Renal cortex interstitium (tissue), 11 donors: ENCODE results near the gene SH3PXD2A. TPM values are rescaled to one million over a fixed set of nuclear protein-coding genes. Genes with fewer than 3 reads are reported as not detected.
"Not testable (repeated sequence)": the region's sequence is repeated elsewhere in the genome, so short reads cannot be mapped to it uniquely, and the experiment has no call there.

ENCODE experiments used
- DNase-seq, 11 donors: peaks; one replicate each; pipeline ENCODE4 v3.0.0-alpha.2; 2013; ENCODE audit warnings: low read depth in 9 of 11, low spot score in 4 of 11; ENCODE audit errors: extremely low read depth in 1 of 11
- polyA plus RNA-seq, 3 donors: library from polyadenylated mRNA; unstranded; fragments of 120-200 nt; gene quantifications; one replicate each; pipeline ENCODE4 v1.2.1, GENCODE V29; 2013; ENCODE audit not compliant: insufficient read length in 3 of 3

The SH3PXD2A gene
- polyA plus RNA-seq, 3 donors: 27.1 to 36.2 (median 32.3) TPM

DNA sequence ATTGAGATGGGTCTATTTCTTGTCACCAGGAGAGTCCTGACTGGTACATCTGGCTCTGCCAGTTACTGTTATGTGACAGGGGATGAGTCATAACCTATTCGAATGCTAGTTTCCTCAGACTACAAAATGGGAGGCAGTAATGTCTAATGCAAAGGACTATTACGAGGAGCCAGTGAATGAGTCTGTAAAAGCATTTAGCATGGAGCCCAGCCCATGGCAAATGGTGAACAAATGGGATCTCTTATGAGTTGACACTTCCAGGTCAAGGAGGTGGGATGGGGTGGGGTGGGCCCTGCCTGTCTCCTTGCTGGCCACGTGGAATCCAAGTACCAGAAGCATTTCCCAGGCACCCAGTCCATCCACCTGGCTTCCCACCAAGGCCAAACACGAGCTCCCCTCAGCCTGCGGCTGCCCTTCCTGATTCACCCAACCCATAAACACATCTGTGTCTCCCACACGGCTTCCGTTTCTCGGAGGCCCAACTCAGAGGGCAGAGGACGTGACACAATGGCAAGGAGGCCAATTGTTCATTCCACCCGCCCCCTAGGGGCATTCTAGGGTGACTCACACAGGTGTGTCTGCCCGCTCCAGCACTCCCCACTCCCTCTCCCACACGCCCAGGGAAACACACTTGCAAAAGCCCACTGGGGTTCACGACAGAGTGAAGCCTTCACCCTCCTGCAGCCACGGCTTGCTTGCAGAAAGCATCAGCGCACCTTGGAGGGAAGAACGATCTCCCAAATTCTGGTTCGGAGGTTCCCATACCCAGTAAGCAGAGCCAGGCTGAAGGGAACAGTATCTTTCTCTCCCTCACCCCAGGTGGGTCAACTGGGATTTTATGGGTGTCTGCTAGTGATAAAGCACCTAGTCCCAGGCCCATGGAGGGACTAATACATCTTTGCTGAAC, 109.8 kb downstream of the SH3PXD2A start:
- no peak for DNase-seq

DNA sequence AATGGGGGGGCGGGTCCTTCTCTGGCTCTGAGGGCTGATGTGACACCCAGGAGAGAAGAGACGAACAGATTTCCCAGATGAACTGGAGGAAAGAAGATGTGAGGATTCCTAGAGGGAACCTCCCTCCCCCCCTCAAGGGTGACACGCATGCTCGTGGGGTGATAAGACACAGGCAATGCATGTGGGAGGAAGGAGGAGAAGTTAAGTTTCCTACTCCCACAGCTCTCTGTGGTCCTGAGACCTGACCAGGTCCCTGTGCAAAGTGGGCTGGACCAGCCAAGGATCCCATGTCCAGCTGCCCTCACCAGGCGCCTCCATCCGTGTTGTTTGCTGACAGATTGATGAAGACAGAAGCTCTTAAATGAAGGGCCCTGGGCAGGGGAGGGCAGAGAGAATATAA, 112.6 kb downstream of the SH3PXD2A start:
- DNase-seq: no peak

DNA sequence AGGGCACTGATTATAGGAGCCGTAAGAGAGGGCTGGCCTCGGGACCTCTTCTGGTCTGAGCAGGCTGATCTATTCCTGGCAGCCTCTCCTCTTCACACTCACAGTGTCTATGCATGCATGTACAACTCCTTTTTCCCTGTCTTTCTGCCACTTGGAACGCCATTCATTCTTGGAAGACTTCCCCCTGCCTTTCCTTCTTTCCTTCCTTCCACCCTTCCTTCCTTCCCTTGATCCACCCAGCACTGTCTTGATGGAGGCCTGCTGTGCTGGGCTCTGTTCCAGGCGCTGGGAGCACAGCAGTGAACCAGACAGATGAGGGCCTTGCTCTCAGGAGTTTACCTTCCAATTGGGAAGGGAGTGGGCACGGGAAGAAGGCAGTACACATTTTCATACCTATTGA, 114.8 kb downstream of the SH3PXD2A start:
- DNase-seq: no peak

DNA sequence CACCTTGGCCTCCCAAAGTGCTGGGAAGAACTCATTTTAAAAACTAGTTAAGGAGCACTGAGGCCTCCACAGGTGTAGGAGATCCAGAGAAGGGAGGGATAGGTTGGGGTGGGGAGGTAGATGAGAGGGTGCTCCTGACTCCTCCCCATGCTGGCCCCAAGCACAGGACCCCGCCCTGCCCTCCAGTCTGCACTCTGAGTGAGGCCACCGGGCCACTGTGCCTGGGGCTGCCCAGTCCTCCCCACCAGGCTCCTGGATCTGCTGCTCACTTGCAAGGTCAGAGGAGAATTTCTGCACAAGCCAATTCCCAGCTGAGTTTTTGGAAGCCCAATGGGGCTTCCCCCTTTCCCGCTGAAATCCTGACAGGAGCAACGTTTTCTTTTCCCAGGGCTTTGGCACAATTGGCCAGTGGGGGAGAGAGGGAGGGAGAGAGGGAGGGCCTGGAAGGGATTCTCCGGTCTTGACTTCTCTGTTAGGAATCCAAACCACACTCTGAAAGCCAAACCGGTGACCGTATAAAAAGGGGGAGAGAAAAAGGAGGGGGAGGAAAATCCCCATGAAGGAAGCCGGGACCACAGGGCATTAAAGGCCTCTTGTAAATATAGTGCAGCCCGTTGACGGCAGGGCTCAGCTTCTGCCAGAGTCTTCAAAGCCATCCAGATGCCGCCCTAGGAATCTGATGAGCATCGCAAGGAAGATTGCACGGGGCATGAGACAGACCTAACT, 116.2 kb downstream of the SH3PXD2A start:
- DNase-seq: peak in 1 of 11 donors; percentile 59

DNA sequence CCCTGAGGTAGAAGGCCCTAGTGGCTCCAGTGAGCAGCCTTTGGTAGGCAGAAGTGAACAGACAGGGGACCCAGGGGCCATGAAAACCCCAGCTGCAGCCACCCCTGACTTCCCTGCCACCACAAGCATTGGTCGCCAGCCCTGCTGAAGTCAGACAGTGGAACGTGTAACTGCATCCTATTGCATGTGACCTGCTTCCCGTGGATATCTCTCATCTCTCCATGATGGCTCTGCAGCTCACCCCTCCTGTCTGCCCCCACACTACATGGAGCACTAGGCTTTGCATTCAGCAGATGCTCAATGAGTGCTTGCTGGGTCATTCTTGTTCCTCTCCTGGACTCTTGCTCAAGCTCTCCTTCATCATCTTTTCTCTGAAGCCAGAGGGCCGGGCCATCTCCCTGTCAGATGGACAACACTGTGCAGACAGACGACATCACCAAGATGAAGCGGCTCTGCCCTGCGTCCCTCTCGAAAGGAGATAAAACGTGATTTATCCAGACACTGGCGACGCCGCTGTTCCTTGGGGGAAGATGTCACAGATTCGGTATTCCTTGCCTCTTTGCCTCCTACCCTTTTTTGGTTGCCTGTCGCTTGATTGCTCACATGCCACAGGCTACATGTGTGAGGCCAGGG, 117.5 kb downstream of the SH3PXD2A start:
- no peak for DNase-seq

DNA sequence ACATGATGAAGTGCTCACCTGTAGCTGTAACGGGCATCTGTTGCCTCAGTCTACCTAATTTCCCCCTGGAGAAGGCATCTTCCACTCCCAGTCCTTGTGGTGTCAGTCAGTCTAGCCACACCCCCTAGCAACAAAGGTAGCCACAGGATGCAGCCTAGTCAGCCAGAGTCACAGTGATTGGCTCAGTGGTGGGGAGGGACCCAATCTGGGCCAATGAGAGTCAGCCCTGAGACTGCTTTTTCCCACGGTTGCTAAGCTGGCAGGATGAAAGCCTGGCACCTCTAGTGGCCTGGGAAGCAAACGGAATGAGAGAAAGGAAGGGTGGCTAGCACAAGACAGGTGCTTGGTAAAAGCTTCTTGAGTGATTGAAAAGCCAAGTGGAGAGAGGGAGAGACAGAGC, 118.6 kb downstream of the SH3PXD2A start:
- no peak for DNase-seq

DNA sequence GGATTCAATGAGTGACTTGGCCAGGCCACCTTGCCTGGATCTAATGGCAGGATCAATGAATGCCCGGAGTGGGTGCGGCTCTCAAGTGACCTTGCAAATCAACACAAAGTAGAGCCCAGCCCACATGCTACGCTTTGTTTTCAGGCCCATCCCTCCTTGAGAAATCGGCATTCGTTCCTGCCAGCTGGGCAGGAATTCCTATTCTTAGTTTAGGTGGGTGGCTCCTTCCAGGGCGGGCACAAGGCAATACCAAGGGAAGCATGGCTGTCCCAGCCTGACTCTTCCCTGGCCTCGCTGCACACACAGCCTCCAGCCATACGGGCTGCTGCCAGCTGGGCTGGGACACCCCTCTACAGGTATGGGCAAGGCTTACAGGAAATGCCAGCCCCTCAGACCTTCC, 119.3 kb downstream of the SH3PXD2A start:
- DNase-seq: no peak

DNA sequence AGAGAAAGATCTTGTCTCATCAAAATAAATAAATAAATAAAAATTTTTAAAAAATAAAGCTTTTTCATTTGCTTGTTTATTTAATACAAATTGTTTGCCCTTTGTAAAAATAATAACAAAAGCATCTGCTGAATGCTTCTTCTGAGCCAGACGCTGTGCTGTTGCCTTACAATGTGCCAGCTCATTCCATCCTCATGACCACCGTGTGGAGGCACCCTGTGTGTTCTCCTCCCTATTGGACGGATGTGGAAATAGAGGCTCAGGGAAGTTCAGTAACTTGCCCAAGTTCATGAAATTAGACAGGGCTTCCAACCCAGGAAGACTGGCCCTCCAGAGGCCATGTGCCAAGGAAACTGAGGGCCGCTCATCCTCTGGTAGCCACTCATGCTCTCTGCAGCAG, 120.6 kb downstream of the SH3PXD2A start:
- DNase-seq: no peak

DNA sequence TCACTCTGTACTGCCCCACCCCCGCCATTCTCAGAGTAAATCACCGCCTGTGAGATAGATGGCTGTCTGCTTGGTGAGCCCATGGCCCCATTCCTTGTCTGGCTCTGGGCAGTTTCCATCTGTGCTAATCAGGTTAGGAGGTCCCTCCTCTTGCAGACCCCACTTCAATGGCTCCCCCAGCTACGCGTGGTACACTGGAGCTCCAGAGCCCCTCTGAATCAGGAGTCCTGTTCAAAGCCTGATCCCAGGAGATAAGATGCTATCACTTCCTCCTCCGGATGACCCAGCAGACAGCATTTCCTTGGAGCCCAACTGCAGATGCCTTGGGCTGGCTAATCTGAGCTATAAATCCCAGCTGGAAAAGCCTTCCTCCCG, 122.3 kb downstream of the SH3PXD2A start:
- DNase-seq: no peak

DNA sequence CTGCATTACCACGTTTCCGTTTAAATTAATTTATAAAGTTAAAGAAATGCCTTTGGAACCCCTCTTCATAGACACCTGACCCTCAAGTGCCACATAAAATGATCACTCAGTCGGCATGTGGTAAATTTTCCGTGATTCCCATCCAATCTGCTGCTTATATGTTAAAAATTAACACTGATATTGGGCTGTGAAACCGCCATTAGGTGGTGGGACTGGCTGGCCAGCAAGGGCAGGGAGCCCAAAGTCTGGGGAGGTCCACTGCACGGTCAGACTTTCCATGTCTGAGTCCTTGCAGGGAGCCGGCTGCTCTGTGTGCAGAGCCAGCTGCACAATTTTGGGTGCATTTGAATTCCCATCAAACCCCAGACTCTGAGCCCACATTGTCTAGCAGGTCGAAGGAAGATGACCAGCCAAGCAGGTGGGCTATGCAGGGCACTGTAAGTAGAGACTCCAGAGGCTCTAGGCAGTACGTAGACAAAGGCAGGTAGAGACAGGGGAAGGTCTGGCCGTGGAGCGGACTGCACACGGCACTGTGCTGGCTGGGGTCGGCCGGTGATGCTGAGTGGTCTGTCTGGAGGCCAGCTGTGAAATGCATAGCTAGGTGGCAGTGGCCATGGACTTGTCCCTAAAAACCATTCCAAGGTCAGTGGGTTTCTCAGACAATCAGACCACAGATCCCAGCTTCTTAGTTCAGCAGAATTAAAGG, 122.9 kb downstream of the SH3PXD2A start:
- no peak for DNase-seq

DNA sequence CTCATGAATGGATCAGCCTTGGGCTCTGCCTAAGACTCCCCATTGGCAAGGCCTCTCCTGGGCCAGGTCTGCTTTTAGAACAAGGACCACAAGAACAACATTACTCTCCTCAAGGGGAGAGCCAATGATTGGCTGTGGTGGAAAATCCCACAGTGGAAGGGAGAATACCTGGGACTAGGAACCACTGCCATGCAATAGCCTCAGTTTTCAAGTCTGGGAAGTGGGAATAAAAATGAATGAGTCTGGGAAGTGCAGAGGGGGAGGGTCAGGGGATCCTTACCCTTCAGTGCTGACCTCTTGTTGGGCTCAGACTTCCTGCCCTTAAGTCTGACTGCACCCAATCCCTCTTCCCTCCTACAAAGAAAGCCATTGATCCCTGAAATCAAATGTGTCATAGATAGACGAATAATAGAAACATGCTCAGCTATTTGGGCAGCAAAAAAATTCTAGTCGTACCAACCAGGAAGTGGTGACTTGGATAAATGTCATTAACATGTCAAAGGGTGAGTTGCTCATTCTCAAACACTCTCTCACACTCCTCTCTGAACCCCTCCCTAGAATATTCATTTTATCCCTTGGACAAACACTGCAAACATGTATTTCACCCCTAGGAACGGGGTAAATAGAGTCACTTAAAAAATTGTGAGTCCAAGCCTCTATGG, 123.6 kb downstream of the SH3PXD2A start:
- no peak for DNase-seq

DNA sequence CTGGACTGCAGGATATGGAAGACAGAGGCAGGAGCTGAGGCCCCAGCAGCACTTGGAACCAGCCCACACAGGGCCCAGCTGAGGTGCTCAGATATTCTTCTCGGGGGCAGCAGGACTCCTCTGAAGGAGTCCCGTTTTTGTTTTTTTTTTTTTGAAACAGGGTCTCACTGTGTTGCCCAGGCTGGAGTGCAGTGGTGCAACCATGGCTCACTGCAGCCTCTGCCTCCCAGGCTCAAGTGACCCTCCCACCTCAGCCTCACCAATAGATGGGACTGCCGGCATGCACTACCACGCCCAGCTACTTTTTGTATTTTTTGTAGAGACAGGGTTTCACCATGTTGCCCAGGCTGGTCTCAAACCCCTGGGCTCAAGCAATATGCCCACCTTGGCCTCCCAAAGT, 124.3 kb downstream of the SH3PXD2A start:
- DNase-seq: not testable (repeated sequence)

DNA sequence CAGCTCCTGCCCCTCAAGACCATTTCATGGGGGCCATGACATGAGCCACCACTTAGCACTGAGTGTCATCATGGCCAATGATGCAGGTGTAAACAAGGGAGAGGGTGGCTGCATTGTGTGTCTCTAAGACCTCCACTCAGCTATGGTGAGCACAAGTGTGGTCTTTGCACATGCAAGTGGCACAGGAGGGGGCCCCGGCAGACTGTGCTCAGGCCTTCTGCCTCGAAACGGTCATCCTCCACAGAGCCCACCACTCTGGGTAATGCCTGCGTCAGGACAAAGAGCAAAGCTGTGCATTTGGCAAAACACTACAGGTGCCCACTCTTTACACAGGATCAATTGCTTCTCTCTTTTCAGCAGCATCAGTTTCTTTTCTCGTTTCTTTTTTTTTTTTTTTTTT, 125.5 kb downstream of the SH3PXD2A start:
- no peak for DNase-seq

DNA sequence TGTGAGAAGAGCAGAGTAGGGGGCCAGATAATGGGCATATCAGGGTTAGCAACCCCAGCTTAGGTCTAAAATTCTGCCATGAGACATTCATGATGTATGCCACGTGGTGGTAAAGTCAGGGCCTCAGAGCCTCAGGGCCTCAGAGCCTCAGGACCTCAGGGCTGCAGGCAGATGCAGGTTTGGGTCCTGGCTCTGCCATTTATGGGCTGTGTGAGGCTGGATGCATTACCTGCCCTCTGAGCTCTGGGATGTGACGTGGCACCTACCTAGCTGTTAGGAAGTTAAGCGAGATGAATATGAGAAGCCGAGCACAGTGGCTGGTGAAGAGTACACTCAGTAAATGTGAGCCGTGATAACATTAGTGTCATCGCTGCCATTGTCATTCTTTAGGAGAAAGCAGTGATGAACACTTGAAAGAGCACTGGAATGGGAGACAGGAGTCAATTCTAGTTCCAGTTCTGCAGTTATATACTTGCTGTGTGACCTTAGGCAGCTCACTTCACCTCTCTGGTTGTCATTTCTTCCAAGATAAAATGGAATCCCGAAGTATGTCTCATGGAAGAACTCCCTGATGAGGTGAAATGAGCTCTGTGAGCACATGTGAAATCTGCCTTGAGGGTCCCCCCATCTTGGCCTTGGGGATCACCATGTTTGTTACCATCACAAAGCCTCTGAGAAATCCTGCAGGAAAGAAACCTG, 127.2 kb downstream of the SH3PXD2A start:
- no peak for DNase-seq

DNA sequence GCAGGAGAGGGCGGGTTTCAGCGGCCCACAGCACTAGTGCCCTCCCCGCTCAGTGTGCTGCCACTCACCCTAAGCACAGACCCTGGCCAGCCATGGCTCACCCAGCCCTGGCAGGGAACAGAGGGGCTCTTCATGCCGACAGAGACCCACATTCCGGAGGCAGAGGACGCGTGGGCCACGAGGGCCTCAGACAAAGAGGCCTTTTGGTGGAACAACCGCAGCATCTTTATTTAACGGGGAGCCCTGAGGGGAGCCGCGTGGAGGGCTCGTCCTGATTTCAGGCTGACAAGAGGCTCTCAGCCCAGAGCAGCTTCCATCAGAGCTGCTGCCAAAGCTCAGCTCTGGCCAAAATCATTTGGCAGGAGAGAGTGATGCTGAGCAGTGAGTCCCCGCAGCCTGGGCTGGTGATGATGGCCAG, 127.8 kb downstream of the SH3PXD2A start:
- no peak for DNase-seq

DNA sequence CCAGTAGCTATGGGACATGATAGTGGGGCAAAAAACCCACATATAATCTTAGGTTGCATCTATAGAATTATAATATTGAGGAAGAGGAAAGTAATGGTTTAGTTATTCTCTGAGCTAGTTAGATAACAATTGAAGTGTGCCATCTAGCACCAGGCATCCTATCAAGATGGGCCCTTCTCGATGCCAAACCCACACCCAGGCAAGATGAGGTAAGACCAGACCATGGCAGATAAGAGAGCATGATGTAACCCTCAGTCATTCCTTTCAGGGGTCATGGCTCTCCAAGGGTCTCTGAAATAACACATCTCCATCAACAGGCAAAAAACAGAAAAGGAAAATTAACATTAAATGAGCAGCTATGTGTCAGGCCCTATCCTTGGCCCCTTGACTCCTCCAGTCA, 128.7 kb downstream of the SH3PXD2A start:
- no peak for DNase-seq

DNA sequence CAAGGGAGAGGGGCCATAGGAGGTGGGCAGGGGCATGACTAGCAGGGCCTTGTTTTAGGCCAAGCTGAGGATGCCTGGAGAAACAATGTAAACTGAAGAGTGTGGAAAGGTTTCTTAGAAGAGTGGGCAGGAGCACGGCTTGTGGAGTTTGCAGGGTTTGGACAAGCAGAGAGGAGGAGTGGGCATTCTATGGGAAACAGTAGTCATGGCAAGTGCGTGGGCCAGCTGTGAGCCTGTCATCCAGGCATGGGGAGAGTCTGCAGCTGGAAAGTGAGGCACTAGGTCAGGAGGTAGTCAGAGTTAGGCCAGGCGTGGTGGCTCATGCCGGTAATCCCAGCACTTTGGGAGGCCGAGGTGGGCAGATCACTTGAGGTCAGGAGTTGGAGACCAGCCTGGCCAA, 130.1 kb downstream of the SH3PXD2A start:
- DNase-seq: no peak

DNA sequence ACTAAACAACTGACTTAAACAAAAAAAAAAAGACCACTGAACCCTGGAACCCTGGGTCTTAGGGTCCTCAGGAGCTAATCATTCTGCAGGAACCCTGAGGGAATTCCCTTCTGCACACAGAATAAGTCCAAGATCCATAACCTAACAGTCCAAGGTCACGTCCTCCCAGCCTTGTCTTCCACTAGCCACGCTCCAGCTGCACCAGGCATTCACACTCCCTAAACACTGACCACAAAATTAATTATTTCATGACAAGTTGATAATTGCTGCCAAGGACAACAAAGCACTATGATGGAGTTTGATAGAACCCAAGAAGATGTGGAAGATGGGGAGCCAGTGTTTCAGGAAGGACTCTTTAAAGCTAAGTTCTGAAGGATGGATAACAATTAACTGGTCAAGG, 130.6 kb downstream of the SH3PXD2A start:
- DNase-seq: no peak
